ENCODE results near the gene SREBF2. TPM values are rescaled to one million over a fixed set of nuclear protein-coding genes. Genes with fewer than 3 reads are reported as not detected.

SREBF2 gene
- total and polyA plus RNA-seq, 2 of the 13 experiments (the other 11 are each of a cell fraction or from before 2014, with no cell fraction given) = 53.8 to 72.6 TPM

GRCh38 chr22:41800348-41801146 lies 32.4 kb upstream of the SREBF2 start, which contains the start of gene CCDC134 (continued):
- TF ChIP-seq ZSCAN12 (CRISPR knock-in tag; IDR thresholded peaks at IDR 0.05) = 0 out of 2 replicates have a peak, but pooled peaks have one; percentile 18
- TF ChIP-seq ARNT2 (CRISPR knock-in tag; IDR thresholded peaks at IDR 0.05; ENCODE audit: low read depth) = peak; percentile 18; the same call in 1 of the 2 replicates
- no peak for TF ChIP-seq ARHGAP35 (CRISPR knock-in tag; IDR thresholded peaks at IDR 0.05; ENCODE audit: borderline replicate concordance)
- TF ChIP-seq ZNF232 (CRISPR knock-in tag; IDR thresholded peaks at IDR 0.05; ENCODE audit: borderline replicate concordance) = peak; percentile 72; the same call in 1 of the 2 replicates
- no peak; the same call in 1 of the 2 replicates for TF ChIP-seq ZNF639 (CRISPR knock-in tag; conservative IDR thresholded peaks at IDR 0.05)
- no peak for TF ChIP-seq ADNP (CRISPR knock-in tag; IDR thresholded peaks at IDR 0.05)
- peak; percentile 84; the same call in 1 of the 2 replicates for TF ChIP-seq IRF9 (CRISPR knock-in tag; IDR thresholded peaks at IDR 0.05; ENCODE audit: borderline replicate concordance)
- no peak for TF ChIP-seq PRMT3 (CRISPR knock-in tag; IDR thresholded peaks at IDR 0.05; ENCODE audit: borderline replicate concordance, low read depth)
- TF ChIP-seq CAMTA2 (CRISPR knock-in tag; IDR thresholded peaks at IDR 0.05; ENCODE audit: borderline replicate concordance) = no peak
- peak; percentile 92 for TF ChIP-seq ZSCAN31 (CRISPR knock-in tag; IDR thresholded peaks at IDR 0.05; ENCODE audit: low read depth)
- TF ChIP-seq RFX1 (IDR thresholded peaks at IDR 0.05) = no peak
- TF ChIP-seq KLF9 (CRISPR knock-in tag; IDR thresholded peaks at IDR 0.05; ENCODE audit: low read depth) = no peak
- no peak for TF ChIP-seq ZNF20 (CRISPR knock-in tag; IDR thresholded peaks at IDR 0.05)
- no peak for TF ChIP-seq PTBP1 (IDR thresholded peaks at IDR 0.05; ENCODE audit: low read depth, low read length, poor library complexity, severe bottlenecking)
- no peak for TF ChIP-seq CERS6 (CRISPR knock-in tag; IDR thresholded peaks at IDR 0.05)
- TF ChIP-seq ZNF850 (CRISPR knock-in tag; conservative IDR thresholded peaks at IDR 0.05) = 0 out of 2 replicates have a peak, but pooled peaks have one; percentile 46
- no peak for TF ChIP-seq SOX13 (IDR thresholded peaks at IDR 0.05)
- no peak for TF ChIP-seq SOX13 (CRISPR knock-in tag; conservative IDR thresholded peaks at IDR 0.05 in 1 of 2, IDR thresholded peaks at IDR 0.05 in 1 of 2)
- TF ChIP-seq ESRRA (CRISPR knock-in tag; IDR thresholded peaks at IDR 0.05; ENCODE audit: low read depth) = no peak
- TF ChIP-seq TCF7 (IDR thresholded peaks at IDR 0.05; ENCODE audit: low read depth) = no peak
- TF ChIP-seq STAG1 (CRISPR knock-in tag; IDR thresholded peaks at IDR 0.05) = no peak
- peak; percentile 92 for TF ChIP-seq MED8 (CRISPR knock-in tag; IDR thresholded peaks at IDR 0.05; ENCODE audit: insufficient replicate concordance)
- TF ChIP-seq ZNF564 (CRISPR knock-in tag; IDR thresholded peaks at IDR 0.05) = 0 out of 2 replicates have a peak, but pooled peaks have one; percentile 51
- TF ChIP-seq GPN1 (CRISPR knock-in tag; IDR thresholded peaks at IDR 0.05; ENCODE audit: borderline replicate concordance) = no peak
- TF ChIP-seq RBFOX2 (IDR thresholded peaks at IDR 0.05; ENCODE audit: low read depth, low read length) = peak; percentile 97
- peak; percentile 76 for TF ChIP-seq TBX2 (CRISPR knock-in tag; IDR thresholded peaks at IDR 0.05; ENCODE audit: borderline replicate concordance)
- TF ChIP-seq ZNF562 (CRISPR knock-in tag; IDR thresholded peaks at IDR 0.05; ENCODE audit: borderline replicate concordance) = no peak
- TF ChIP-seq SNAI1 (CRISPR knock-in tag; IDR thresholded peaks at IDR 0.05; ENCODE audit: borderline replicate concordance) = no peak

Data from HepG2 (cell line).